Right lobe of liver (tissue), 6 donors: Measurements from ENCODE around the gene TECPR2. TPM values are rescaled to one million over a fixed set of nuclear protein-coding genes. Genes with fewer than 3 reads are reported as not detected.
A peak's percentile ranks its signal among the peaks of the same experiment; 100 is the strongest.

Experiments used
- ATAC-seq, 4 donors: fragments of 200-7000 bp; cut with Tn5 transposase; one replicate each; pipeline ENCODE4 v1.9.1; 2020; ENCODE audit warnings: mild to moderate bottlenecking in 4 of 4, moderate library complexity in 4 of 4
- DNase-seq, 3 donors: peaks; one replicate each; pipeline ENCODE4 v3.0.0-alpha.2; 2020
- H3K27ac ChIP-seq, 3 donors: fragments of 200-600 bp; one replicate each; pipeline ENCODE4 v1.8.0; 2022
- H3K27me3 ChIP-seq, 2 donors: fragments of 200-600 bp; one replicate each; pipeline ENCODE4 v1.8.0; 2022
- H3K36me3 ChIP-seq, 4 donors: fragments of 200-600 bp; sonication (generic) in 1 of 4; one replicate each; pipeline versions ENCODE4 v1.5.1 to v1.8.0; 2017 to 2022; ENCODE audit warnings: control low read depth in 1 of 4
- H3K4me1 ChIP-seq, 4 donors: fragments of 200-600 bp; sonication (generic) in 1 of 4; one replicate each; pipeline versions ENCODE4 v1.5.1 to v1.8.0; 2017 to 2022; ENCODE audit warnings: control low read depth in 1 of 4
- H3K4me3 ChIP-seq, 3 donors: fragments of 200-600 bp; one replicate each; pipeline ENCODE4 v1.8.0; 2022
- H3K9me3 ChIP-seq, 4 donors: fragments of 200-600 bp; sonication (generic) in 1 of 4; one replicate each; pipeline versions ENCODE4 v1.5.1 to v1.8.0; 2017 to 2022; ENCODE audit warnings: control low read depth in 1 of 4
- POLR2A ChIP-seq: fragments of 450-650 bp; IDR thresholded peaks from one replicate; pipeline ENCODE4 v1.6.1; 2017; ENCODE audit warnings: antibody characterized with exemption, mild to moderate bottlenecking
- WGBS: methylation state at CpG from one replicate; pipeline ENCODE4 v1.1.6; 2018; ENCODE audit warnings: low coverage, low lambda C conversion rate; ENCODE audit not compliant: insufficient coverage; ENCODE audit errors: missing lambda C conversion rate; 5-methylcytosine and 5-hydroxymethylcytosine counted together
- intact Hi-C, 2 donors: fragments of 100-400 bp; cut with DNase I; formaldehyde crosslinking; loops; one replicate each; pipeline versions ENCODE4 v1.11.2 to v1.14.1; 2022
- total RNA-seq, 6 experiments: library from RNA; depleted of rRNA in 2 of 6; stranded (reverse); fragments of >200 nt in 2 of 6; fragmentation: NEBNext Ultra II Directional in 3 of 6; extraction: Animal tissue kit (Norgen Biotek cat#: 25700) in 3 of 6; gene quantifications; one replicate each; pipeline versions ENCODE4 v1.1.0 to v1.2.4, GENCODE V29; 2016 to 2023
- TF ChIP-seq, protein P1 (sequence below), 4 donors: fragments of 200-600 bp in 3 of 4; fragments of 450-650 bp in 1 of 4; IDR thresholded peaks; one replicate each; pipeline versions ENCODE4 v1.5.1 to v1.8.0; 2016 to 2022; ENCODE audit warnings: antibody characterized with exemption in 4 of 4, mild to moderate bottlenecking in 2 of 4
- donor health status: DM: no; HTN: yes; CAD: no.
- donor health status: DM: no; HTN: no; CAD: no.
- donor health status: DM: no; HTN: no; CAD: no.
- donor health status: DM: no; HTN: yes; CAD: no.
- donor health status: DM: no; HTN: yes; CAD: no.

The TECPR2 gene
- total RNA-seq, 6 experiments from 2014 or later: 5.5 to 10.5 (median 9.4) TPM

DNA sequence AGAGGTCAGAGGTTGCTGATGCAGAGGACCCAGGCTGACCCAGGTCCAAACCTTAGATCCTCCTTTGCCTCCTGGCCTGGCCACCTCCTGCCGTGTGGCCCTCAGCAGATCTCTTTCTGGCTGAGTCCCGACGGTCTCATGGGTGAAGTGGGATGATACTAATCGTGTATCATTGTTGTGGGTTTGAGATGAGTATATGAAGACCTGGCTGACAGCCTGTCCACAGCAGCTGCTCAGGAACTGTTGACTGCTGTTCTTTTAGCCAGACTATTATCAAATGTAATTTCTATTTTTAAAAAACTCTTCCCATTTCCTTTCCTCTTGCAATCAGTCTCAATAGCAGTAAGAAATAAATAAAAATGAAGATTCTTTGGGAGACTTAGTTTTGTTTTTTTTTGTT is 101.3 kb downstream of the TECPR2 start:
- no peak overlapping the region for H3K27ac ChIP-seq
- H3K4me3 ChIP-seq: no peak overlapping the region
- H3K36me3 ChIP-seq: peaks cover 0 to 12% (median 1%) of the 10 kb centered on the region in 4 donors
- WGBS: 100% methylated on average over 1 of the region's 4 CpGs
- intact Hi-C loops: no loop called here
- H3K27me3 ChIP-seq: no peaks in the 10 kb centered on the region
- ATAC-seq (no peak), DNase-seq (peak in 1 of 3 donors; percentile 24)
- H3K9me3 ChIP-seq: no peaks in the 10 kb centered on the region
- H3K4me1 ChIP-seq: no peaks in the 10 kb centered on the region
- no peak for TF ChIP-seq POLR2A
- TF ChIP-seq, protein P1, sequence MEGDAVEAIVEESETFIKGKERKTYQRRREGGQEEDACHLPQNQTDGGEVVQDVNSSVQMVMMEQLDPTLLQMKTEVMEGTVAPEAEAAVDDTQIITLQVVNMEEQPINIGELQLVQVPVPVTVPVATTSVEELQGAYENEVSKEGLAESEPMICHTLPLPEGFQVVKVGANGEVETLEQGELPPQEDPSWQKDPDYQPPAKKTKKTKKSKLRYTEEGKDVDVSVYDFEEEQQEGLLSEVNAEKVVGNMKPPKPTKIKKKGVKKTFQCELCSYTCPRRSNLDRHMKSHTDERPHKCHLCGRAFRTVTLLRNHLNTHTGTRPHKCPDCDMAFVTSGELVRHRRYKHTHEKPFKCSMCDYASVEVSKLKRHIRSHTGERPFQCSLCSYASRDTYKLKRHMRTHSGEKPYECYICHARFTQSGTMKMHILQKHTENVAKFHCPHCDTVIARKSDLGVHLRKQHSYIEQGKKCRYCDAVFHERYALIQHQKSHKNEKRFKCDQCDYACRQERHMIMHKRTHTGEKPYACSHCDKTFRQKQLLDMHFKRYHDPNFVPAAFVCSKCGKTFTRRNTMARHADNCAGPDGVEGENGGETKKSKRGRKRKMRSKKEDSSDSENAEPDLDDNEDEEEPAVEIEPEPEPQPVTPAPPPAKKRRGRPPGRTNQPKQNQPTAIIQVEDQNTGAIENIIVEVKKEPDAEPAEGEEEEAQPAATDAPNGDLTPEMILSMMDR (IDR thresholded peaks at IDR 0.05): no peak

DNA sequence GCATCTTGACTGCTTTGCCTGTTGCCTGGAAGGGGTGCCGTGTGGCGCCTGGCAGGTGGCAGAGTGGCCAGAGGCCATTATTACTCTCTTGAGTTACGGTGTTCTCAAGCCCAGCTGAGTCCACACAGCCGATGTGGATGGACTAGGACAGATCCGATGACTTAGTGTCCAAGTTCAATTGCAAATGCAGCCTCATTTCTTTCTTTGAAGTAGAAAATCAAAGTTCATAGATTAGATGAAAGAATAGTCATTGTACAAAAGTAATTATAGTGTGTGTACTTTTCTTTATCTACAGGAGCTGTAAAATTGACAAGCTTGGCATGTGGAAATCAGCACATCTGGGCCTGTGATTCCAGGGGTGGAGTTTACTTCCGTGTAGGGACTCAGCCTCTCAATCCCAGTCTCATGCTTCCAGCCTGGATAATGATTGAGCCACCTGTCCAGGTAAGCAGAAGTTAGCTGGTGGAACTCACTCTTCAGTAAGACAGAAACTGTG is 102.2 kb downstream of the TECPR2 start:
- no peaks in the 10 kb centered on the region for H3K9me3 ChIP-seq
- H3K27me3 ChIP-seq: no peaks in the 10 kb centered on the region
- no peak overlapping the region for H3K4me3 ChIP-seq
- intact Hi-C loops: no loop called here
- no peaks in the 10 kb centered on the region for H3K4me1 ChIP-seq
- TF ChIP-seq, protein P1 (IDR thresholded peaks at IDR 0.05): no peak
- no peak for TF ChIP-seq POLR2A
- ATAC-seq (no peak), DNase-seq (peak in 1 of 3 donors; percentile 27)
- peaks cover 0 to 12% (median 1%) of the 10 kb centered on the region in 4 donors for H3K36me3 ChIP-seq
- no peak overlapping the region for H3K27ac ChIP-seq
- WGBS: 96% methylated on average over 3 of the region's 6 CpGs

DNA sequence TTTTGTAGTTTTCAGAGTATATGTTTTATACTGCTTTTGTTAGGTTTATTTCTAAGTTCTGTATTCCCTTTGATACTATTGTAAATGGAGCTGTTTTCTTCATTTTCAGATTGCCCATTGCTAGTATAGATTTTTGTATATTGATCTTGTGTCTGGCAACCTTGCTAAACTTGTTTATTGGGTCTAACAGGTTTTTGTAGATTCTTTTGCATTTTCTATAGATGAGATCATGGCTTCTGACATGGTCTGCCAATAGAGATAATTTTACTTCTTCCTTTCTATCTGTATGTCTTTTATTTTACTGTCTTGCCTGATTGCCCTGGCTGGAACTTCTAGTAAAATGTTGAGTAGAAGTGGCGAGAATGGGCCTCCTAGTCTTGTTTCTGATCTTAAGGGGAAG is 106.5 kb downstream of the TECPR2 start:
- intact Hi-C loops: no loop called here
- no peaks in the 10 kb centered on the region for H3K4me1 ChIP-seq
- no peak overlapping the region for H3K27ac ChIP-seq
- H3K4me3 ChIP-seq: no peak overlapping the region
- 80% methylated on average over 1 of the region's 1 CpG for WGBS
- no peaks in the 10 kb centered on the region for H3K9me3 ChIP-seq
- DNase-seq (no peak), ATAC-seq (no peak)
- TF ChIP-seq POLR2A: no peak
- TF ChIP-seq, protein P1 (IDR thresholded peaks at IDR 0.05): no peak
- H3K27me3 ChIP-seq: no peaks in the 10 kb centered on the region
- H3K36me3 ChIP-seq: peaks cover 0 to 12% (median 1%) of the 10 kb centered on the region in 4 donors

DNA sequence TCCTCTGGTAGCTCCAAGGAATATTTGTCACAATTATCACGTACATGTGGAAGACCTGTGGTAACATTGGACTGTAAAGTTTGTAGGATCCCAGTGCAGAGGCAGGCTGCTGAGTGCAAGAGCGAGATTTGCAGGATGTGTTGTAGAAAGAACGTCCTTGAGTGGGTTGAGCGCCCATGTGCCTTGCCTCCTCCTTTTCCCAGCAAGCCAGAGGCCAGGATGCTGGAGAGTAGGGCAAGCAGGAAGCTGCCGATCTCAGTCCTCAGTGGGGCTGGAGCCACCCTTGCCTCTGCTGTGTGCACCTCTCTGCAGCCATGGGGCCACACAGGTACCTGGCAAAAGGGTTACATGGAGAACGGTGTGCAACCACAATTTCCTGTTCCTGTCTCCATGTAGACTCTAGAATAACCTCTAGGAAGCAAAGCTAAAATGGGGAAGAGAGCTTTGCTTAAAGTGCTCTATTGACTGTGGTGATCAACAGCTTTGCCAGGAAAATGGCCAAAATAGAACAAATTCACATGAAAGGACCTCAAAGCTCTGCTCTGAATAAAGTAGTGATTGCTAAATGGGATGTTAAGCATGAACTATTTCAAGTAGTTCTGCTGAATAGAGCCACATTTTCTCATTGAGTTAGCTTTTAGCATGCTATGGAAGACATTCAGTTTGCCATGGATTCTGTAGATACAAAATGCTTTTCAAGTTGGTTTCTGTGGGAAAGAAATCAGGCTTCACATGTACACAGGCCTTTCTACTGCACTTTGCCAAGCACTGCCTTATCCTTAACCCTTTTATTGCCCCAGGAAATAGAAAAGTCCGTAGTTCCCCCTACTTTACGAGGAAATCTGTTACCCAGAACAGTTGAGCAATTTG is 109.4 kb downstream of the TECPR2 start:
- no peak for TF ChIP-seq POLR2A
- TF ChIP-seq, protein P1 (IDR thresholded peaks at IDR 0.05): no peak
- no peaks in the 10 kb centered on the region for H3K27me3 ChIP-seq
- no peaks in the 10 kb centered on the region for H3K9me3 ChIP-seq
- ATAC-seq (no peak), DNase-seq (peak in 1 of 3 donors; percentile 22)
- WGBS: 91% methylated on average over 4 of the region's 8 CpGs
- intact Hi-C loops: no loop called here
- H3K4me3 ChIP-seq: no peak overlapping the region
- no peak overlapping the region for H3K27ac ChIP-seq
- H3K4me1 ChIP-seq: no peaks in the 10 kb centered on the region
- H3K36me3 ChIP-seq: no peaks in the 10 kb centered on the region
